Measurements from ENCODE around the gene LAMC1.

Gene LAMC1

DNA sequence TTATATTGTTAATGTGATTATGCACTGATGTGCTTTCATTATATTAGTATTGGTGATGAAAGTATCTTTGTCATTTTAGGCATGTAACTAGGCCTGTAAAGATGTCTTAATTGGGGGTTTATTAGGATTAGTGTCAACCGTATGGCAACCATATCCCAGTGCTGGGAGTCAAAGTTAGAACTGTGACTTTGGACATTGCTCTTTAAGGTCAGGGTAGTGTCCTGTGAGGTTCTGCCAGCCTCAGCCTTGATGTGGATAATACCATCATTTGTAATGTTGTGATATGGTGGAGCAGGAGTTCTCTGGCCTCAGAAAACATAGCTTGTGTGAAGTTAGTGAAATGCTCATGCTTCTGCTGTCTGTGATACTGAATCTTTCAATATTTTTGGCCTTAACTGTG is 59.4 kb downstream of the LAMC1 start:
- TF ChIP-seq, protein P1, sequence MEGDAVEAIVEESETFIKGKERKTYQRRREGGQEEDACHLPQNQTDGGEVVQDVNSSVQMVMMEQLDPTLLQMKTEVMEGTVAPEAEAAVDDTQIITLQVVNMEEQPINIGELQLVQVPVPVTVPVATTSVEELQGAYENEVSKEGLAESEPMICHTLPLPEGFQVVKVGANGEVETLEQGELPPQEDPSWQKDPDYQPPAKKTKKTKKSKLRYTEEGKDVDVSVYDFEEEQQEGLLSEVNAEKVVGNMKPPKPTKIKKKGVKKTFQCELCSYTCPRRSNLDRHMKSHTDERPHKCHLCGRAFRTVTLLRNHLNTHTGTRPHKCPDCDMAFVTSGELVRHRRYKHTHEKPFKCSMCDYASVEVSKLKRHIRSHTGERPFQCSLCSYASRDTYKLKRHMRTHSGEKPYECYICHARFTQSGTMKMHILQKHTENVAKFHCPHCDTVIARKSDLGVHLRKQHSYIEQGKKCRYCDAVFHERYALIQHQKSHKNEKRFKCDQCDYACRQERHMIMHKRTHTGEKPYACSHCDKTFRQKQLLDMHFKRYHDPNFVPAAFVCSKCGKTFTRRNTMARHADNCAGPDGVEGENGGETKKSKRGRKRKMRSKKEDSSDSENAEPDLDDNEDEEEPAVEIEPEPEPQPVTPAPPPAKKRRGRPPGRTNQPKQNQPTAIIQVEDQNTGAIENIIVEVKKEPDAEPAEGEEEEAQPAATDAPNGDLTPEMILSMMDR (conservative IDR thresholded peaks at IDR 0.05; ENCODE audit: low read depth, low read length) = no peak
- H3K27ac ChIP-seq = no peak overlapping the region
- no peaks in the 10 kb centered on the region for H3K79me2 ChIP-seq (ENCODE audit: insufficient read depth, low read depth)
- no peak overlapping the region for H3K9ac ChIP-seq
- H3K4me3 ChIP-seq (IDR thresholded peaks at IDR 0.05; ENCODE audit: insufficient read depth, low read depth, low read length) = no peak overlapping the region
- H4K20me1 ChIP-seq (ENCODE audit: insufficient read depth) = no peaks in the 10 kb centered on the region
- H3K4me2 ChIP-seq = no peak overlapping the region
- H3K36me3 ChIP-seq (ENCODE audit: insufficient read depth) = no peaks in the 10 kb centered on the region
- no peak overlapping the region for H2AFZ ChIP-seq (ENCODE audit: low read depth)
- peaks cover 15% of the 10 kb centered on the region for H3K4me1 ChIP-seq (ENCODE audit: low read depth, poor library complexity, severe bottlenecking)
- H3K27me3 ChIP-seq (ENCODE audit: insufficient read depth, low read depth) = no peaks in the 10 kb centered on the region

DNA sequence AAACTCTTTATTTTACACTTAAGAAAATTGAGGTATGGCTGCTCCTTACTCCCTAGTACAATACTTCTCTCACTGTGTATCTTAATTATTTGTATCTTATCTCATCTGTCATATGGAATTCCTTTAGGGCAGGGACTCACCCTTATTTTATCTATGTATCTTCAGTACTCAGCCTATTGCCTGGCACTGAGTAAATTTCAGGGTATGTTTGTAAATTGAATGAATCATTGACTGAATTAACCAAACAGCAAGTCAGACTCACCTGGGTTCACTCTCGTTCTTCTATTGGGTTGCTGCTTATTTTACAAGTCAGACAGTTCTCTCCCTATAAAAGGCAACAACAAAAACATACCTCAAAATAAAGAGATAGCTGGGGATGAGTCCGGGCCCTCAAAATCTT is 63.8 kb downstream of the LAMC1 start:
- H3K9ac ChIP-seq = no peak overlapping the region
- no peak overlapping the region for H3K4me3 ChIP-seq (IDR thresholded peaks at IDR 0.05; ENCODE audit: insufficient read depth, low read depth, low read length)
- H4K20me1 ChIP-seq (ENCODE audit: insufficient read depth) = no peaks in the 10 kb centered on the region
- no peaks in the 10 kb centered on the region for H3K79me2 ChIP-seq (ENCODE audit: insufficient read depth, low read depth)
- H3K4me1 ChIP-seq (ENCODE audit: low read depth, poor library complexity, severe bottlenecking) = peaks cover 2% of the 10 kb centered on the region
- H3K4me2 ChIP-seq = no peak overlapping the region
- H3K36me3 ChIP-seq (ENCODE audit: insufficient read depth) = no peaks in the 10 kb centered on the region
- no peak overlapping the region for H2AFZ ChIP-seq (ENCODE audit: low read depth)
- TF ChIP-seq, protein P1 (conservative IDR thresholded peaks at IDR 0.05; ENCODE audit: low read depth, low read length) = no peak
- H3K27me3 ChIP-seq (ENCODE audit: insufficient read depth, low read depth) = no peaks in the 10 kb centered on the region
- H3K27ac ChIP-seq = no peak overlapping the region

DNA sequence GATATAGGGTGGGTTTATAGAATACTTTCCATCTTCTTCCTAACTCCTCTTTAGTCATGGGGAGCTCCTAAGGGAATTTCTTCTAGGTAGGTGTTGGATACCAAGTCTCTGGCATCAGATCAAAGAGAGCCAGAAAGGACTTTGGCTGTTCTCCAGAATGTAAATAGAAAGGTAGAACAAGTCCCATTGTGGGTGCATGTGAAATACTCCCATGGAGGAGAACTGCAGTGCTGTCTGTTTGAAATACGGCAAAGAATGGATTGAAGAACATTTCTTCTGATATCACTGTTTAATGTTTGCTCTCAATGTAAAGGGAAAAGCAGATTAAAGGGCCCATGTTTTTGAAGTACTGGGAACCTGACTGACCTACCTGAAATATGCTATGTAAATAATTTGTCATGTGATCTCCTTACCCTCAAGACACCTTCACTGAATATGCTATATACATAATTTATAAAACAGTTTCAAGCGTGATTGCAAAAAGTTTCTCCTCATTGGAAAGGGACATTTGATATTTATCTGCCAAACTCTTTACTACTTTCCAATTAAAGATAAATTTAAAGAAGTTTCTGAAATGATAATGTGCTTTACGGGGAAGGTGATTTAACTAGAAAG is 65.9 kb downstream of the LAMC1 start:
- Histone ChIP-seq H3K27ac (no peak overlapping the region), H3K27me3 (ENCODE audit: insufficient read depth, low read depth) (no peaks in the 10 kb centered on the region), H4K20me1 (ENCODE audit: insufficient read depth) (no peaks in the 10 kb centered on the region), H3K36me3 (ENCODE audit: insufficient read depth) (no peaks in the 10 kb centered on the region), H3K79me2 (ENCODE audit: insufficient read depth, low read depth) (no peaks in the 10 kb centered on the region), H3K4me1 (ENCODE audit: low read depth, poor library complexity, severe bottlenecking) (peaks cover 11% of the 10 kb centered on the region), H3K4me3 (IDR thresholded peaks at IDR 0.05; ENCODE audit: insufficient read depth, low read depth, low read length) (no peak overlapping the region), H3K4me2 (no peak overlapping the region), H2AFZ (ENCODE audit: low read depth) (no peak overlapping the region), H3K9ac (no peak overlapping the region)
- TF ChIP-seq, protein P1 (conservative IDR thresholded peaks at IDR 0.05; ENCODE audit: low read depth, low read length) = no peak

DNA sequence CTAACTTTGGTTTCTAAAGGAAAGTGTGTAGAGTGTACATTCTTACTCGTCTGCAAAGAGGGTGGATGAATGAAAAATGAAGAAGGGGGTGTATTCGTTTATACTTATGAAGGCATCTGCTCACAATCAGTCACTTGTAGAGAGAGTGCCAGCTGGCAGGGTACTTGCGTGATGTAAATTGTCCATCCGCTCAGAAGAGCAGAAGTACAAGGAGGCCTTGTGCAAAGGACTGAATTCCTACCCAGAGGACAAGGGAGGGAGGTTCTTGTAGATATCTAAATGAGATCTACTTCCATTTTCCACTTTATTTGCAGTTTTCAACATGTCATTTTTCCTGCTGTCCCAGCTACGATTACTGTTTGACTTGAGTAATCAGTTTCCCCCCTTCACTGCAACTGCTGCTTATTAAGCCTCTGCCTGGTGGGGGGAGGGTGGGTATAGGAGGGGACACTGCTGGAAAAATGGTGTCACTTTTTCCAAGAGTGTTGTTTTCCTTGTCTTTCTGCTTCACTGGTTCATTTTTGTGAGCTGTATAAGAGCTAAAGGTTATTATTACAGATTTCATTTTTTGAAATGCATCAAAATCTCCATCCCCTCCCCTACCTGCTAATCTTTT is 67.3 kb downstream of the LAMC1 start:
- H3K4me3 ChIP-seq (IDR thresholded peaks at IDR 0.05; ENCODE audit: insufficient read depth, low read depth, low read length) = no peak overlapping the region
- H3K27ac ChIP-seq = no peak overlapping the region
- TF ChIP-seq, protein P1 (conservative IDR thresholded peaks at IDR 0.05; ENCODE audit: low read depth, low read length) = no peak
- no peak overlapping the region for H3K4me2 ChIP-seq
- no peaks in the 10 kb centered on the region for H3K27me3 ChIP-seq (ENCODE audit: insufficient read depth, low read depth)
- no peaks in the 10 kb centered on the region for H3K79me2 ChIP-seq (ENCODE audit: insufficient read depth, low read depth)
- no peaks in the 10 kb centered on the region for H3K36me3 ChIP-seq (ENCODE audit: insufficient read depth)
- H3K4me1 ChIP-seq (ENCODE audit: low read depth, poor library complexity, severe bottlenecking) = peaks cover 11% of the 10 kb centered on the region
- H2AFZ ChIP-seq (ENCODE audit: low read depth) = no peak overlapping the region
- no peaks in the 10 kb centered on the region for H4K20me1 ChIP-seq (ENCODE audit: insufficient read depth)
- no peak overlapping the region for H3K9ac ChIP-seq
